DOHH2 (cell line): Measurements from ENCODE around the gene CREBBP.

ENCODE experiments used
- EZH2phosphoT487 ChIP-seq: fragments of 200-600 bp; sonication (generic); IDR thresholded peaks from 2 replicates; pipeline ENCODE4 v1.6.1; 2017; ENCODE audit warnings: borderline replicate concordance, mild to moderate bottlenecking, antibody characterized with exemption, low read length, moderate library complexity, mixed read lengths
- TF ChIP-seq, protein P1 (sequence below): fragments of 200-600 bp; sonication (generic); IDR thresholded peaks from one replicate; pipeline ENCODE4 v1.5.1; 2014; ENCODE audit warnings: antibody characterized with exemption, mild to moderate bottlenecking, low read depth, low read length; ENCODE audit not compliant: poor library complexity, severe bottlenecking

DNA sequence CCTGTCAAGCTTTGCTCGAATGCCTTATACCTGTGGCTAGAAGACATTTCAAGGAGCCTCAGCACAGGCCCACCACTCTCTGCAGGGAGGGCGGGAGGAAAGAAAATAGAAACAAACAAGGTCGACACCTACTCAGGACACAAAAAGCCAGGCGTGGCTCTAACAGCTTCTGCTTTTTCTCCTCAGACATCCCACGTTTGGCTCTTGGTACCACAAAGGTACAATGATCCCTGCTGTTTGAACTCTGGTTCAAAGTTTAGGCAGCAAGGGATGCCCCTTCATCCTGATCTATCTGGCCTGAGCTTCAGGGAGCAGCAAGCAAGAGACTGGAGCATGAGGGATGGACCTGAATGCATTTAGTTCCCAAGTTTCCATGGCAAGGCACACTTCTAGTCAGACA lies 57.1 kb downstream of the CREBBP start:
- TF ChIP-seq, protein P1, sequence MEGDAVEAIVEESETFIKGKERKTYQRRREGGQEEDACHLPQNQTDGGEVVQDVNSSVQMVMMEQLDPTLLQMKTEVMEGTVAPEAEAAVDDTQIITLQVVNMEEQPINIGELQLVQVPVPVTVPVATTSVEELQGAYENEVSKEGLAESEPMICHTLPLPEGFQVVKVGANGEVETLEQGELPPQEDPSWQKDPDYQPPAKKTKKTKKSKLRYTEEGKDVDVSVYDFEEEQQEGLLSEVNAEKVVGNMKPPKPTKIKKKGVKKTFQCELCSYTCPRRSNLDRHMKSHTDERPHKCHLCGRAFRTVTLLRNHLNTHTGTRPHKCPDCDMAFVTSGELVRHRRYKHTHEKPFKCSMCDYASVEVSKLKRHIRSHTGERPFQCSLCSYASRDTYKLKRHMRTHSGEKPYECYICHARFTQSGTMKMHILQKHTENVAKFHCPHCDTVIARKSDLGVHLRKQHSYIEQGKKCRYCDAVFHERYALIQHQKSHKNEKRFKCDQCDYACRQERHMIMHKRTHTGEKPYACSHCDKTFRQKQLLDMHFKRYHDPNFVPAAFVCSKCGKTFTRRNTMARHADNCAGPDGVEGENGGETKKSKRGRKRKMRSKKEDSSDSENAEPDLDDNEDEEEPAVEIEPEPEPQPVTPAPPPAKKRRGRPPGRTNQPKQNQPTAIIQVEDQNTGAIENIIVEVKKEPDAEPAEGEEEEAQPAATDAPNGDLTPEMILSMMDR: no peak
- TF ChIP-seq EZH2phosphoT487: no peak
